Measurements from ENCODE around the gene N4BP2L1.
A peak's percentile ranks its signal among the peaks of the same experiment; 100 is the strongest.

N4BP2L1 gene

DNA sequence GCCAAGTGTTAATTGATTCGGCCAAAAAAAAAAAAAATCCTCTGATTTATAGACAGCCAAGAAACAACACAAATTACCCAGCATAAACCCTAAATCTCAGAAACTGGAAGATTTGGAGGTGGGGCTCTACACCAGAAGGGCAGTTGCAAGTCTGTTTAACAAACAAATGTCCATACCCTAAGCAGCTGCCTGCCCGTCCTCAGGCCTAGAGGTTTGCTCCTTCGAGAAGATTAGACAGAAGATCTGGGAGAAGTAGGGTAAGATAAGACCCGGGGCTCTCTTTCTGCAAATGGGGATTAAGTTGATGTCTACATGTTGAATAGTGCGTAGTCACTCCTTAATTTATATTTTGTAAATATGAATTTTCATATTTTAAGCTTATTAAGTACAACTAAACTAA, 3.4 kb upstream of the N4BP2L1 start:
- no peak for DNase-seq (ENCODE audit: low read depth)

GRCh38 chr13:32430018-32430747, 2.3 kb upstream of the N4BP2L1 start:
- DNase-seq (ENCODE audit: low read depth): no peak

- DNase-seq (ENCODE audit: low read depth): no peak
Observed at GRCh38 chr13:32429433-32429909, 1.5 kb upstream of the N4BP2L1 start.

GRCh38 chr13:32428581-32429432, 877 bp upstream of the N4BP2L1 start:
- no peak for DNase-seq (ENCODE audit: low read depth)

DNA sequence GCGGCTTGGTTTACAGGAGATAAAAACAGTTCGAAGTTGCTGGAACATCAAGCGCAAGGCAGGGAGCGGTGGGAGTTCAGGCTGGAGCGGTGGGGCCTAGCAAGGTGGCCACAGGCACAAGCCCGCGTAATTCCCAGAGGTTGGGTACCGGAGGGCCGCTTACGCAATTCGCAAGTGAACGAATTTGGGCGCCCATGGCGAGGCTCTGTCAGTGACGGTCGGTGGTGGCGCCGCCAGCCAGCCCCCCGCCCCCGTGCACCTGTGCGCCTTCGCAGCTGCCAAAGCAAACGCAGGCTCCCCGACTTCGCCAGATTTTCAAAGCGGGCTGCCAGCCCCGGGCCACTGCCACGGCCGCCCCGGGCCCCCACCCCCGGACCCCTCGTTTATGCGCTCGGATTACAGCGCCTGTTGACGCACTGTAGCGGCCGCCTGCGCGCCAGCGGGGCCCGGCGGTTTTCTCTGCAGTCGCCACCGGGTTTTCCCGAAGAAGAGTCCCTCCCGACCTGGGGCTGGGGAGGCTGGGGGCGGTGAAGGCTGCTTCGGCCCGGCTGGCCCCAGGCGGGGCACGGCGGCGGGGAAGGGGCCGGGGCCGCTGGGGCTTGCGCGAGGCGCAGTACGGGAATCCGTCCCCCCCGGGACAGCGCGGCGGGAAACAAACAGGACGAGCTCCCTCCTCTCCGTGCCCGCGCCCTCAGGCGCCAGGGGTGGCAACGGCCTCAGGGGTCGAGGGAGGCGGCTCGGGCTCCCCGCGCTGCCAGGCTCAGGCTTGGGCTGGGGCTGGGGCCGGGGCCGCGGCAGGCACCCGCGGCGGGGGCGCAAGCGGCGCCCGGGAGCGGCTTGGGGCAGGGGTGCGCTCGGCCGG, 709 bp downstream of the N4BP2L1 start:
- DNase-seq (ENCODE audit: low read depth): peak; percentile 19

- peak; percentile 40 for DNase-seq (ENCODE audit: low read depth)
Observed at GRCh38 chr13:32426191-32426989, 1.5 kb downstream of the N4BP2L1 start.

- DNase-seq (ENCODE audit: low read depth): no peak
Observed at GRCh38 chr13:32425158-32425557, 2.8 kb downstream of the N4BP2L1 start.

DNA sequence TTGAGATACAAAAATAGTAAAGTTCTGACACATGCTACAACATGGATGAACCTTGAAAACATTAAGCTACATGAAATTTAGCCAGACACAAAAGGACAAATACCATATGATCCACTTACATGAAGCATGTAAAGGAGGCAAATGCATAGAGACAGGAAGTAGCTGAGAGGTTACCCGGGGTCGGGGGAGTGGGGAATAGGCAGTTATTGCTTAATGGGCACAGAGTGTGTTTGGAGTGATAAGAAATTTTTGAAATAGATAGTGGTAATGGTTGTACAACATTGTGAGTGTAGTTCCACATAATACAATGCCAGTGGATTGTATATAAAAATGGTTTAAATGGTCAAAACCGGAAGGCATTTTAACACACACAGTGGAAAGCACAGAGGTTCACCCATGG, 4.3 kb downstream of the N4BP2L1 start:
- DNase-seq (ENCODE audit: low read depth): no peak

GRCh38 chr13:32419862-32420261, 8.1 kb downstream of the N4BP2L1 start:
- no peak for DNase-seq (ENCODE audit: low read depth)

GRCh38 chr13:32417995-32418394, 9.9 kb downstream of the N4BP2L1 start:
- no peak for DNase-seq (ENCODE audit: low read depth)

- peak; percentile 26 for DNase-seq (ENCODE audit: low read depth)
Observed at GRCh38 chr13:32415019-32415418, 12.9 kb downstream of the N4BP2L1 start.

- DNase-seq (ENCODE audit: low read depth): no peak
Observed at GRCh38 chr13:32414580-32414979, 13.3 kb downstream of the N4BP2L1 start.

GRCh38 chr13:32413284-32413683, 14.6 kb downstream of the N4BP2L1 start:
- DNase-seq (ENCODE audit: low read depth): no peak

DNA sequence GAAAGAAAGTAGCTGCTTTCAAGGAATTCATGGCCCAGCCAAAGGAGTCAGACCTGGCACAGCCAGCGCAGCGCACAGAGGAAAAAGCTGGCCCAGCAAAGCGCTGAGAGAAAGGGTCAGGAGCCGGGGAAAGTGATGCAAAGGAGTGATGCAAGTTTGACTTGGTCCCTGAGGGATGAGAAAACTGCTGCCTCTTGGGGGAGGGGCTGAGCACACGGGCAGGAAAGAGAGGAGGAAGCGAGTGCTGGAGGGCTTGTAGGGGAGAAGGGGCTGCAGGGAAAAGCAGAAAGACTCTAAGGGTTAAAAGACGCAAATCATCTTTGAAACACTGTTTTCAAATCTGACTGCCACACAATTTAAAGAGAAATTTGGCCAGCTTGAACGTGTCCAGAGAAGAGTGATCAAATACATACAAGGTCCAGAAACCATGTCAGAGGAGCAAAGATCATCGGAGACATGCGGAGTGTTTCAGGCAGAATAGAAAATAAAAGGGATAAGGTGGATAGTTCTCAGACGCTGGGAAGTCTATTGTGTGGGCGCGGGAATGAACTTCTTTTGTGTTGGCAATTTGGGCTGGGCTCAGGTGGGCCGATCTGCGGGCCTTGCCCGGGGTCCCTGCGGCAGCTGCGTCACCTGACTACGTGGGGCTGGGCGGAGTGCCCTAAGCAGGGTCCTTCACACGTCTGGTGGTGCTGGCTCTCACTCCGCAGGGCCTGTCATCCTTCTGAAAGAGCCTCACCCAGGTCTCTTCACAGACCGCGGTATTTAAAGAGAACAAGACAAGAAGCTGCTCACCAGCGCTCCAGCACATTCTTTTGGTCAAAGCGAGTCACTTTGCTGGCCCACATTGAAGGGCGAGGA, 18.1 kb downstream of the N4BP2L1 start:
- DNase-seq (ENCODE audit: low read depth): peak; percentile 54

GRCh38 chr13:32409001-32409313, 19.0 kb downstream of the N4BP2L1 start:
- no peak for DNase-seq (ENCODE audit: low read depth)

- DNase-seq (ENCODE audit: low read depth): no peak
Observed at GRCh38 chr13:32408296-32409000, 19.5 kb downstream of the N4BP2L1 start.

- no peak for DNase-seq (ENCODE audit: low read depth)
Observed at GRCh38 chr13:32407854-32408253, 20.1 kb downstream of the N4BP2L1 start.

DNA sequence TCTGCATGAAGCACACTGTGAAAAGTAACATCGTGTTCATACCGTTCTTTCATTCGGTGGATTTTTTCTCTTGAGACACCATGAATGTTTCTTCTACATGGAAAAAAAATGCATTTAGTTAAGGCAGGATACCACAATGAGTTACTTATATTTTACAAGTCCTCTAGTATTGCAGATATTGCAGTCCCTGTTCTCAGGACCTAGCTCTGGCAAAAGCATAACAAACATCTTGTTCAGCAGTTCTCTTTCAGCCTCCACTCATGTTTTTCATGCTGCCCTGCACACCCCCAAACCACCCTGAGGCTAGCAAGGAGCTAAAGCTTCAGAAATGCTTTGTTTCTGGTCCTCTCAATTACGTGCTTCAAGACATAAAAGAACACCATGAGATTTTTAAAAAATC, 24.8 kb downstream of the N4BP2L1 start:
- no peak for DNase-seq (ENCODE audit: low read depth)

GRCh38 chr13:32391101-32391619, 36.8 kb downstream of the N4BP2L1 start:
- no peak for DNase-seq (ENCODE audit: low read depth)

GRCh38 chr13:32390484-32390883, 37.4 kb downstream of the N4BP2L1 start:
- DNase-seq (ENCODE audit: low read depth): no peak

Data from EH (cell line).